Ectodermal cell (in vitro differentiated cells): ENCODE measurements around the gene PCSK6.
"Not testable (repeated sequence)": the region's sequence is repeated elsewhere in the genome, so short reads cannot be mapped to it uniquely, and the experiment has no call there.

ENCODE experiments used
- H3K27ac ChIP-seq: 2 replicates; pipeline ENCODE4 v1.7.0; 2013; ENCODE audit warnings: mild to moderate bottlenecking, low read depth, low read length; ENCODE audit not compliant: insufficient read depth, poor library complexity, severe bottlenecking
- H3K27me3 ChIP-seq: 2 replicates; pipeline ENCODE4 v1.7.0; 2013; ENCODE audit warnings: mild to moderate bottlenecking, low read length; ENCODE audit not compliant: insufficient read depth, control insufficient read depth, poor library complexity, severe bottlenecking
- H3K36me3 ChIP-seq: one replicate; pipeline ENCODE4 v1.7.0; 2013; ENCODE audit warnings: low read length; ENCODE audit not compliant: control insufficient read depth, insufficient read depth
- H3K4me1 ChIP-seq: one replicate; pipeline ENCODE4 v1.7.0; 2013; ENCODE audit warnings: low read length; ENCODE audit not compliant: control insufficient read depth, insufficient read depth
- H3K4me3 ChIP-seq: 2 replicates; pipeline ENCODE4 v1.7.0; 2013; ENCODE audit warnings: low read depth, low read length, control low read depth; ENCODE audit not compliant: insufficient read depth
- H3K9me3 ChIP-seq: 2 replicates; pipeline ENCODE4 v1.7.0; 2013; ENCODE audit warnings: mild to moderate bottlenecking, low read length, moderate library complexity; ENCODE audit not compliant: control insufficient read depth
- WGBS, 2 experiments: methylation state at CpG; one replicate each; pipeline ENCODE4 v1.1.7; 2013; ENCODE audit warnings: missing lambda C conversion rate in 2 of 2; 5-methylcytosine and 5-hydroxymethylcytosine counted together

Gene PCSK6

DNA sequence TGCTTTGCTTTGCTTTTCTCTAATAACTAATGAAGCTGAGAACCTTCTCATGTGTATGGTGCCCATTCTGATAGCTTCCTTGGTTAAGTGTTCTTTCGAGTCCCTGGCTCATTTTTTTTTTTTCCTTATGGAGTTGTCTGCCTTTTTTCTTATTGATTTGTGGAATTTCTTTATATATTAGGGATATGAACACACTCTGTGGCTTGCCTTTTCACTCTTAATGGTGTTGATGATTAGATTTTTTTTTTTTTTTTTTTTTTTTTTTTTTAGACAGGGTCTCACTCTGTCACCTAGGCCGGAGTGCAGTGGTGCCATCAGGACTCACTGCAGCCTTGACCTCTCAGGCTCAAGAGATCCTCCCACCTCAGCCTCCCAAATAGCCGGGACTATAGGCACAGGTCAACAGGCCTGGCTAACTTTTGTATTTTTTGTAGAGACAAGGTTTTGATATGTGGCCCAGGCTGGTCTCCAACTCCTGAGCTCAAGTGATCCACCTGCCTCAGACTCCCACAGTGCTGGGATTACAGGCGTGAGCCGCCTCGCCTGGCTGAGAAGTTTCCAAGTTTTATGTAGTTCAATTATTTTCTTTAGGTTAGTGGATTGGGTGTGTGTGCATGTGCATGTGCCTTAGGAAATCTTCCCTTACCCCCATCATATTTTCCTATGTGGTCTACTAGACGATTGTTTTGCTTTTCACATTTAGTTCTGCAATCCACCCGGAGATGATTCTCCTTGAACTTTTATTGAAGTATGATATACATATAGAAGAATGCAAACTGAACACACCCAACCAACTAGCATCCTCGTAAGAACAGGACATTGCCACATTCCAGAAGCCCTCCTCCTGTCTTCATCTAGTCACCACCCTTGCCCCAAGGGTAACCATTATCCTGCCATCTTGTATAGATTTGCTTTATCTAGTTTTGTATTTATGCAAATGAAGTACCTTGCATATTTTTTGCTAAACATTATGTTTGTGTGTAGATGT lies 192.8 kb downstream of the PCSK6 start:
- Histone ChIP-seq H3K9me3 (no peaks in the 10 kb centered on the region), H3K4me1 (no peaks in the 10 kb centered on the region), H3K4me3 (no peak overlapping the region), H3K27ac (no peak overlapping the region), H3K27me3 (peaks cover 4% of the 10 kb centered on the region), H3K36me3 (no peaks in the 10 kb centered on the region)
- 89 to 91% methylated on average over 3 to 8 of the region's 9 CpGs for WGBS, 2 experiments

DNA sequence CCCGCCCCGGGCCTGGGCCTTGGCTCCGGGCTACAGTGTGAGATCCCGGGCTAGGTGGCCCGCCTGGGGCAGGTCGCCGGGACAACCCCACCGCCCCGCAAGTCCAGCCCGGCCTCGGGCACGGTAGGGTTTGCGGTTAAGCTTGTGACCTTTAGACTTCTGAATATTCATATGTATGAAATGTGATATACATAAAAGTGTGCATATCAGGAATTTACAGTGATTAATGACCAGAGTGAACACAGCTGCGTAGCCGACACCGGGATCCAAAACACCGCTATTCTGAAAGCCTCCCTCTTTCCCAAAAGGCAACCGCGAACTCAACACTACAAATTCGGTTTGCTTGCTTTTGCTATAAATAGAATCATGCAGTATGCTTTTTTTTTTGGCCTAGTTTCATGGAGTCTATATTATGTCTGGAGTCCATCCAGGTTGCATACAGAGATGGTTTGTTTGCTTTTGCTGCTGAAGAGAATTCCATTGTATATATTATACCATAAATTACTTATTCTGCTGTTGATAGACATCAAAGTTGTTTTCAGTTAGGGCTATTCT lies 193.8 kb downstream of the PCSK6 start:
- WGBS, 2 experiments, result 26 to 27% methylated on average over 20 of the region's 20 CpGs
- H3K27me3 ChIP-seq, result peaks cover 4% of the 10 kb centered on the region
- H3K4me3 ChIP-seq, result peak overlapping the region; percentile 98
- no peaks in the 10 kb centered on the region for H3K36me3 ChIP-seq
- no peak overlapping the region for H3K27ac ChIP-seq
- no peaks in the 10 kb centered on the region for H3K4me1 ChIP-seq
- H3K9me3 ChIP-seq, result no peaks in the 10 kb centered on the region

DNA sequence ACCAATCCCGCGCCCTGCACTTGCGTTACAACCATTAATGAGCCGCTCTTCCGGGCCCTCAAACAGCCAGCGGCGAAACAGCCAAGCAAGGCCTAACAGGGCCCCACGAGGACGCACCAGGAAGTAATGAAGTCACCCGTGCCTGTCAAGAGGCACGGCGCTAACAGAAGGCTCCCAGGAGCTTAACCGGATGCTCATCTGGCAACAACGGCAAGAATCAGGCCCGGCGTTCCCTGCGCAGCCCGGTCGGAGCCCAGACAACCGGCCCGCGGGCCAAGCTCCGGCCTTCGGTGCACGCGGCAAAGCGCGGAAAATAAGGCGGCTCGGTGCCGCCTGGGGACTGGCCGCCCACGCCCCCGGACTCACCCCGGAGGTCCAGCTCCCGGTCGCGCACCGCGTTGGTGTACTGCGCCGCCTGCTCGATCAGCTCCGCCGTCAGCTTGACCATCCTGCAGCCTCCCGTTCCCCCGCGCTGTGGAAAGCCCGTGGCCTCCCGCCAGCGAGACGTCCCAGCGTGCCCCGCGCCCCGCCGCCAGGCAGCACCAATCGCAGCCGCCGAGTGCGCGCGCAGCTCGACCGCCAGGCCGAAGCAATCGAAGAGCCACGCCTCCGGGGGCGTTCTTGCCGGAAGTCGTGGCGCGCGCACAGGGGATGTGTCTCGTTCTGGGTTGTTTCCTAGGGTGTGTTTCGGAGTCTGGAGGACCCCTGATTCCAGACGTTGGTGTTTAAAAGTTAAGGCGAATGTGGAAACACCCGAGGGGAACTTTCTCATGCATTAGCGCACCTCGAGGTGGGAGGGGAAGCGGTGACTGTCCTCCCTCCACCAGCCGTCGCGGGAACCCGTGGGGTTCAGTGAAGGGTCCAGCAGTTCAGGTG lies 194.5 kb downstream of the PCSK6 start, which contains the start of gene SNRPA1:
Gene SNRPA1, minus strand, starts transcription at position 518 of the 876 bp plus-strand sequence. Its CDS starts 70 bp downstream, at position 448.
- Histone ChIP-seq H3K4me3 (peak within 1 kb of the TSS; percentile 98), H3K9me3 (no peaks in the 10 kb centered on the region), H3K4me1 (no peaks in the 10 kb centered on the region), H3K27ac (peak within 1 kb of the TSS; percentile 66), H3K27me3 (peaks cover 4% of the 10 kb centered on the region), H3K36me3 (no peaks in the 10 kb centered on the region)
- 0% methylated on average over 87 of the region's 87 CpGs for WGBS, 2 experiments

DNA sequence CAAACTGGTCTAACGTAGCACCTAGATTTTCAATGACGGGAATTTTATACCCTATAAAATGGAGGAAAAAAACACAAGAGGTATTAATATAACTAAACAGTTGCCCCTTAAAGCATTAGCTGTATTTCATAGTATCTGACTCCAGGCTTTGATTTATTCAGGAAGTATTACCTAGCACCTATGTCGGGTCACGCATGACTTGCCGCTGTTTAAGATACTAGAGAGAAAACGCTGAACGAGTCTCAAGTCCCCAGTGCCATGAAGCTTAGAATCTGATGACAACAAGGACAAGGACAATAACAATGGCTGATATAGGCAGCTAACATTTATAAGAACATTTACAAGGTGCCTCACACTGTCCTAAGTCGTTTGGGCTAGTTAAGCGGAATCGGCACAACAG lies 196.4 kb downstream of the PCSK6 start:
- no peaks in the 10 kb centered on the region for H3K4me1 ChIP-seq
- H3K9me3 ChIP-seq, result no peaks in the 10 kb centered on the region
- H3K27ac ChIP-seq, result no peak overlapping the region
- H3K4me3 ChIP-seq, result no peak overlapping the region
- no peaks in the 10 kb centered on the region for H3K36me3 ChIP-seq
- H3K27me3 ChIP-seq, result peaks cover 4% of the 10 kb centered on the region
- WGBS, 2 experiments, result 90 to 94% methylated on average over 8 to 9 of the region's 10 CpGs

DNA sequence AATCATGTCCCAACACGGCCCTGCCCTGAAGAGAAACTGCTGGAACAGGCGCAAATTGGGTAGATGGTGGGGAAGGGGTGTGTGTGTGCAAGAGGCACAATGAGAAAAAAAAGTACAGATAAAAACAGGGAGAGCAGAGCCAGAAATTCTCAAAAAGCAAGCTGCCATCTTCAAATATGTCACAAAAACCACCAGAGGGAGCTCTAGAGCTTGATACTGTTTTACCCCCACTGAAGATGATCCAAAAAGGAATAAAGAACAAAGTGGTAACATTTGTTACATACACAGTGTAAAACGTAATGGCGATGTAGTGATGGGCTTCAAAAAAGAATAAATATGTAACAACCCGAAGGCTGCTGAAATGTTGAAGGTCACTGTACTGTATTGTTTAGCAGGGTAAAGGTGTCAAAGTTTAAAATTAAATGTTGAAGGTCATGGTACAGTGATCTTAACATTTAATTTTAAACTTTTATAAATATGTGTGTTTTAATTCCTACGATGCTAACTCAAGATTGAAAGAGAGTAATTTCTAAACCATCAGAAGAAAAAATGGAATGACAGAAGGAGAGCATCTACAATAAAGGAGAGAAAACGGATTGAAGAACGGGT lies 200.5 kb downstream of the PCSK6 start:
- Histone ChIP-seq H3K27me3 (no peaks in the 10 kb centered on the region), H3K9me3 (no peaks in the 10 kb centered on the region), H3K4me1 (no peaks in the 10 kb centered on the region), H3K27ac (no peak overlapping the region), H3K4me3 (no peak overlapping the region), H3K36me3 (peaks cover 25% of the 10 kb centered on the region)
- WGBS, 2 experiments, result 92 to 93% methylated on average over 7 to 8 of the region's 8 CpGs

DNA sequence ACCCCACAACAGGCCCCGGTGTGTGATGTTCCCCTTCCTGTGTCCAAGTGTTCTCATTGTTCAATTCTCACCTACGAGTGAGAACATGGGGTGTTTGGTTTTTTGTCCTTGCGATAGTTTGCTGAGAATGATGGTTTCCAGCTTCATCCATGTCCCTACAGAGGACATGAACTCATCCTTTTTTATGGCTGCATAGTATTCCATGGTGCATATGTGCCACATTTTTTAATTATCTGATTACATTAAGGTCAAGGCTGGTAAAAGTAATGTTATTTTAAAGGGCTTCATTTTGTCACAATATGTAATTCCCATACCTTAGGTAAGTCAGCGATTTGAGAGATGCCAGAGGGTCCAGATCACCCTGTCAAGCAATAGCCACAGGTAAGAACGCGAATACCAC lies 202.2 kb downstream of the PCSK6 start:
- 93 to 98% methylated on average over 4 of the region's 6 CpGs for WGBS, 2 experiments

DNA sequence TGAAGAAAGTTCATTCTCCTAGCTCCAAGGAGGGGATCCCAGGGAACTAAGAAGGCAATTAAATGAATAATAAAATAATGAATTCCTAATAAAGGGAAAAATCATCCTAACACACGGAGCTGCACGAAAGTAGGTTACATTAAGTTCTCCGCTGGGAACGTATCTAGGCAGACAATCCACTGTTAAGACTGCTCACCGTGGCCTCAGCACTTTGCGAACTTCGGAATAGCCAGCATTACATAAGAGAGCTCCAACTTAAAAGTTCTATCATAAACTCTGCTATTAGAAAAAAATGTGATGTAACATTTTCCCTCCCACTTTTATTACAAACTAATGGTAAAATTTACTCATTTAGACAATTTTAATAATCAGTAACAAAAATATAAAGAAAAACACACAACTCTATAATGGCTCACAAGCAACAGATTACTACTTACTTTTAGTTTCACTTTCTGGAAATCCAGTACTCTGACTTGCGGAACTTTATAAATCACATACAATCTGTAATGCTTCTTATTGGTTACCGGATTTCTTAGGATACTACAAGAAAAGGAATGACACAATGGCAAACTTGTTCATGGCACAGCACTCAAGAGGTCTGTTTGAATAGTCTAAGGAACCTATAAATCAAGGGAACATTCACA lies 202.9 kb downstream of the PCSK6 start:
- no peaks in the 10 kb centered on the region for H3K27me3 ChIP-seq
- H3K4me3 ChIP-seq, result no peak overlapping the region
- H3K4me1 ChIP-seq, result no peaks in the 10 kb centered on the region
- peaks cover 35% of the 10 kb centered on the region for H3K36me3 ChIP-seq
- WGBS, 2 experiments, result 97 to 98% methylated on average over 8 to 9 of the region's 9 CpGs
- no peaks in the 10 kb centered on the region for H3K9me3 ChIP-seq
- H3K27ac ChIP-seq, result no peak overlapping the region

More for the DNA sequence above, 202.2 kb downstream of the PCSK6 start:
- H3K27ac ChIP-seq, H3K4me1 ChIP-seq, H3K27me3 ChIP-seq, H3K4me3 ChIP-seq, H3K9me3 ChIP-seq: not testable (repeated sequence)
- peaks cover 32% of the 10 kb centered on the region for H3K36me3 ChIP-seq

DNA sequence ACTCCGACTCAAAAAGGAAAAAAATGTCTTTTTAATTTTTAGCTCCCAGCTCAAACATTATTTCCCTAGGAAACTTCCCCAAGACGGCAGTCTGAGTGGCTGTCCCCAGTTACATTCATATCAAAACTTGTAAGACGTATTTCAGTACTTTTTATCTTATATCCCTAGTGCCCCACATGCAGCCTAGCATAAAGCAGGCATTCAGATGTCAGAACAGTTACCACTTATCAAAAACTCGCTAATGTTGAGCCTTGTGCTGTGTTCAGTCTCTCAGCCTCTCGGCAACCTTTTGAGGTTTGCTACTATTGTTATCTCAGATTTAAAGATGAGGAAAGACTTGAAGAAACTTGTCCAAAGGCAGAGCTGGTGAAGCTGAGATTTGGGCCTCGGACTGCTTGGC lies 205.6 kb downstream of the PCSK6 start:
- 90 to 92% methylated on average over 6 of the region's 6 CpGs for WGBS, 2 experiments
- Histone ChIP-seq H3K4me1 (no peaks in the 10 kb centered on the region), H3K4me3 (no peak overlapping the region), H3K36me3 (peaks cover 41% of the 10 kb centered on the region), H3K9me3 (no peaks in the 10 kb centered on the region), H3K27ac (no peak overlapping the region), H3K27me3 (no peaks in the 10 kb centered on the region)

DNA sequence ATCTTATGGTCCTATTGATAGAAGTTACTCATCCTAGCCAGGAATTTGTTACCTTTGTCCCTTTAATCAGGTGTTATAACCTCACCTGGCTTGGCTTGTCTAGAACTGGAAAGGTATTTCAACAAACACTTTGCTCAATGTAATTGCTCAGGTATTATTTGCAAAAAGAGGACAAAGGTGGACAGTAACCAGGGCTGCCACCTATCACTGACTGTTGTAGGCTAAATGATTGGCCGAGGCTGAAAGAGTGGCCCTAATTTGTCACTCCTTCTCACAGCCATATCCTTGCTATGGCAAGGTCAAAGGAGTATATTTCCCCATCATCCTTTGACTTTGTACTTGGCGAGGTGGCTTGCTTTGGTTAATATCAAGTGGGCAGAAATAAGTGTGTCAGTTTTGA lies 209.5 kb downstream of the PCSK6 start:
- Histone ChIP-seq H3K27ac (no peak overlapping the region), H3K4me1 (no peaks in the 10 kb centered on the region), H3K36me3 (peaks cover 30% of the 10 kb centered on the region), H3K4me3 (no peak overlapping the region), H3K27me3 (no peaks in the 10 kb centered on the region), H3K9me3 (no peaks in the 10 kb centered on the region)
- 90 to 98% methylated on average over 2 of the region's 2 CpGs for WGBS, 2 experiments
